HUES64 (cell line): ENCODE results near the gene CD81.

Source experiments
- H3K27ac ChIP-seq: 2 replicates; pipeline ENCODE4 v1.7.0; 2013; ENCODE audit warnings: low read depth, low read length, inconsistent platforms
- H3K27me3 ChIP-seq: 2 replicates; pipeline ENCODE4 v1.6.1; 2013; ENCODE audit warnings: mild to moderate bottlenecking, low read length; ENCODE audit not compliant: insufficient read depth
- H3K36me3 ChIP-seq: 2 replicates; pipeline ENCODE4 v1.6.1; 2013; ENCODE audit warnings: mild to moderate bottlenecking, low read length; ENCODE audit not compliant: insufficient read depth
- H3K4me1 ChIP-seq: 2 replicates; pipeline ENCODE4 v1.6.1; 2013; ENCODE audit warnings: mild to moderate bottlenecking, low read length, moderate library complexity; ENCODE audit not compliant: insufficient read depth
- H3K4me3 ChIP-seq: 2 replicates; pipeline ENCODE4 v1.5.1; 2013; ENCODE audit warnings: mild to moderate bottlenecking, low read length, moderate library complexity
- H3K9ac ChIP-seq: 2 replicates; pipeline ENCODE4 v1.6.1; 2013; ENCODE audit warnings: mild to moderate bottlenecking, low read depth, low read length
- H3K9me3 ChIP-seq: 2 replicates; pipeline ENCODE4 v1.6.1; 2013; ENCODE audit warnings: low read depth, low read length; ENCODE audit not compliant: insufficient read depth
- WGBS: fragments of 150-250, 120-280 bp; methylation state at CpG from one replicate; pipeline ENCODE4 v1.1.7; 2013; ENCODE audit warnings: missing lambda C conversion rate; 5-methylcytosine and 5-hydroxymethylcytosine counted together

CD81 gene

GRCh38 chr11:2445746-2446551 is 68.8 kb downstream of the CD81 start:
- Histone ChIP-seq H3K4me3 (peak overlapping the region; percentile 46; the same call in 1 of the 2 replicates), H3K4me1 (no peaks in the 10 kb centered on the region), H3K27ac (no peak overlapping the region), H3K36me3 (no peaks in the 10 kb centered on the region), H3K27me3 (peaks cover 88% of the 10 kb centered on the region), H3K9ac (no peak overlapping the region), H3K9me3 (peaks cover 7% of the 10 kb centered on the region; the same call in 1 of the 2 replicates)
- 77% methylated on average over 23 of the region's 23 CpGs for WGBS

DNA sequence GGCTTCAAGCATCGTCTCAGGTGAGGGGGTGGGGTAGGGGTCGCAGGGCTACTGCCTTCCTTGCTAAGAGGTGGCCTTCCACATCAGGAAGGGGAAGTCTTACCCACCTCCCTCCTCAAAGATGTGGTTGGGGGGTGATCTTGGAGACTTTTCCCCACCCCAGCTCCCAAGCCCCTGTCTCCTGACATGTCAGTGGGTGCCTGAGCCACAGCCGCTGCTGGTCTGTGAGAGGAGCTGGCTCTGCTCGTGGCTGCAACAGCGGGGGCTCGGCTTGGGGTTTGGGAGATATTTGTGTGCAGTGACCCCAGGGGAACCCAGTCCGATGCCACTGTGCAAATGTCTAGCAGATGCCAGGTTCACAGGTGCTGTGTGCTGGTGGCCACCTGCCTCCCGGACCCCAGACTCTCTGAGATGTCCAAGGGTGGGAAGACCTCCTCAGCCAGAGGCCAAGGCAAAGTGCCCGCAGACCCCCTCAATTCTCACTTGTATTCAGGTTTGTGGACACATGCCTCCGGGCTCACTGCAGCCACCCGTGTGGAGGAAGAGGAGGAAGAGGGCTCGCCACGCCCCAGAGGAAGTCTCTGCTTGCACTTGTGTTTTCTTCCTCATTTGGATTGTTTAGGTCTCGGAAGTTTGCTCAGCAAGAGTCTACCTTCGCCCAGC is 69.6 kb downstream of the CD81 start:
- H3K27me3 ChIP-seq: peaks cover 91% of the 10 kb centered on the region
- no peaks in the 10 kb centered on the region for H3K4me1 ChIP-seq
- WGBS: 91% methylated on average over 14 of the region's 15 CpGs
- H3K36me3 ChIP-seq: no peaks in the 10 kb centered on the region
- no peak overlapping the region for H3K27ac ChIP-seq
- H3K4me3 ChIP-seq: no peak overlapping the region
- H3K9me3 ChIP-seq: peaks cover 7% of the 10 kb centered on the region; the same call in 1 of the 2 replicates
- H3K9ac ChIP-seq: no peak overlapping the region
